ENCODE results near the gene CRYBA2.
A peak's percentile ranks its signal among the peaks of the same experiment; 100 is the strongest.

The CRYBA2 gene

GRCh38 chr2:218957671-218958070 lies 35.6 kb downstream of the CRYBA2 start:
- peak in 1 of 51 donors; percentile 10 for DNase-seq

DNA sequence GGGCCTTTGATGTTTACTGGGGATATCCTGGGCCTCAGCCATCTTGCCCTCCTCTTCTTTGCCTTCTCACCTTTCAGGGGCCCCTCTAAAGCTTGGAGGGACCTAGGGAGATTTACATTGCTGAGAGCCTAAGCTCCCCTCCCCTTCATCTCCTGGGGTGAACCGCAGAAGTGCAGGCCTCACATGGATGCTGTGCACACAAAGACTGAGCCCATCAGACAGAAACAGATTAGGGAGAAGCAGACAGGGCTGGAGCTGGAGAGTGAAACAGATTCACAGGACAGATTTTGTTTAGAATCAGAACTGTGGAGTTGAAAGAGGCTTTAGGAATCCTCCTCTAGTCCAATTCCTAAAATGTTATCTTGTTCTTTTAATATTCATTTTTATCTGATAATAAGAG lies 37.2 kb downstream of the CRYBA2 start:
- peak in 1 of 51 donors; percentile 2 for DNase-seq

GRCh38 chr2:218954541-218955300 lies 38.5 kb downstream of the CRYBA2 start:
- DNase-seq: peak in 5 of 51 donors; percentile 13 to 72 (median 43)

DNA sequence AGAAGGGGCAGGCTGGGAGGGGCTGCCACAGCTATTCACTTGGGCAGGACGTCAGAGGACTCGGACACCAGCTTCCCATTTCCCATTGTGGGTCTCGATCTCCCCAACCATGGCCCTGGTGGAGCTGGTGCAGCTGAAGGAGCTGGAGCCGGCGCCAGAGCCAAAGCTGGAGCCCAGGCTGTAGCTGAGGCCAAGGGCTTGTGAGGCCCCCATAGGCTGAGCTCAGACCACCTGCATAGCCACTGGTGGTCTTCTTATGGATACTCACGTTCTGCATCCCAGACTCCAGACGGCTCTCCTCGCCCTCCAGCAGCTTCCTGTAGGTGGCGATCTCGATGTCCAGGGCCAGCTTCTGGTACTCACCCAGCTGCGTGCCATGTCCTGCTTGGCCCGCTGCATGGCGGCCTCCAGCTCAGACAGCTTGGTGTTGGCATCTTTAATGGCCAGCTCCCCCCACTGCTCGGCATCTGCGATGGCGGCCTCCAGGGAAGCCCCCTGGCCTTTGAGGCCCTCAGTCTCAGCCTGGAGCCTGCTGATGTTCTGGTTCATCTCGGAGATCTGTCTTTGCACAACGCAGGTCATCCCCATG lies 39.8 kb downstream of the CRYBA2 start:
- no peak for DNase-seq

DNA sequence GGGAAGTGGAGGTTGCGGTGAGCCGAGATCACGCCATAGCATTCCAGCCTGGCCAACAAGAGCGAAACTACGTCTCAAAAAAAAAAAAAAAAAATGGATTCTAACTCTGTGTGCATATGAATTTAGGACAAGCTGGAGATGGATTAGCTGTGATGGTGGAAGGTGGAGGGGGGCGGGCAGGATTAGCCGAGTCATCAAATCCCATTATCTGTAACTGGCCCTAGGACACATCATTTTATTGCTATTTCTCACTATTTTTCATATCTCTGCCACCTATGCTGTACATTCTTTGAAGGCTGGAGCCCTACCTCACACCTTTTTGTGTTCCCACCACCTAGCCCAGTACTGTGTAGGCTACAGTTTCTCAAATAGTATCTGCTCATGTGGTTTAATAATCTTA lies 41.1 kb downstream of the CRYBA2 start:
- no peak for DNase-seq

GRCh38 chr2:218946621-218947020 lies 46.6 kb downstream of the CRYBA2 start:
- no peak for DNase-seq

- no peak for DNase-seq
Observed at GRCh38 chr2:218944759-218945404, 48.3 kb downstream of the CRYBA2 start.

Data from hypothalamus (tissue), 51 donors.